Natural killer cell treated with Interleukin-12 subunit alpha and Interleukin-12 subunit beta and Interleukin-15 and Interleukin-18, amount 100 ng/mL, for 72 hours (primary cell): ENCODE data around the gene CENPT. TPM values are rescaled to one million over a fixed set of nuclear protein-coding genes. Genes with fewer than 3 reads are reported as not detected.

ENCODE experiments used
- ATAC-seq, 2 donors: fragments of 150-1000 bp; cut with Tn5 transposase in 1 of 2; sonication (Bioruptor Pico), chemical (Tn5 transposase) in 1 of 2; 2 replicates each; pipeline ENCODE4 v1.10.0; 2021
- DNase-seq: peaks from one replicate; pipeline ENCODE4 v3.0.0; 2022; ENCODE audit warnings: low spot score
- H3K27ac Mint-ChIP-seq, 2 donors: 1 replicate in 1 of 2; 2 replicates in 1 of 2; pipeline ENCODE4 v1.8.0; 2022; ENCODE audit warnings: mixed read lengths in 2 of 2, mild to moderate bottlenecking in 1 of 2, moderate library complexity in 1 of 2
- H3K27me3 Mint-ChIP-seq, 2 donors: 1 replicate in 1 of 2; 2 replicates in 1 of 2; pipeline ENCODE4 v1.8.0; 2022; ENCODE audit warnings: mixed read lengths in 2 of 2
- H3K36me3 Mint-ChIP-seq: one replicate; pipeline ENCODE4 v1.8.0; 2022; ENCODE audit warnings: mixed read lengths
- H3K4me1 Mint-ChIP-seq, 2 donors: 1 replicate in 1 of 2; 2 replicates in 1 of 2; pipeline ENCODE4 v1.8.0; 2022; ENCODE audit warnings: low read depth in 2 of 2, mixed read lengths in 2 of 2, mild to moderate bottlenecking in 1 of 2
- H3K4me3 Mint-ChIP-seq: one replicate; pipeline ENCODE4 v1.8.0; 2022; ENCODE audit warnings: mixed read lengths
- H3K9me3 Mint-ChIP-seq: 2 replicates; pipeline ENCODE4 v1.8.0; 2022; ENCODE audit warnings: mixed read lengths
- total RNA-seq, 2 donors: library from RNA; stranded (reverse); gene quantifications; one replicate each; pipeline ENCODE4 v1.2.3, GENCODE V29; 2022

Gene CENPT
- total RNA-seq, 2 donors from 2014 or later, result 51.6 to 83.7 TPM

- no peaks in the 10 kb centered on the region for H3K9me3 Mint-ChIP-seq
- no peaks in the 10 kb centered on the region for H3K27me3 Mint-ChIP-seq
- peaks cover 46 to 48% of the 10 kb centered on the region in 2 donors for H3K4me1 Mint-ChIP-seq
- H3K4me3 Mint-ChIP-seq, result peak overlapping the region; percentile 83
- H3K36me3 Mint-ChIP-seq, result no peaks in the 10 kb centered on the region
- ATAC-seq, result no peak
- H3K27ac Mint-ChIP-seq, result peak overlapping the region; percentile 49 to 86
- peak; percentile 25 for DNase-seq
These were observed 42.5 kb downstream of the CENPT start for GRCh38 chr16:67804853-67805542.

- no peaks in the 10 kb centered on the region for H3K9me3 Mint-ChIP-seq
- peak overlapping the region; percentile 49 to 86 for H3K27ac Mint-ChIP-seq
- peaks cover 48 to 50% of the 10 kb centered on the region in 2 donors for H3K4me1 Mint-ChIP-seq
- ATAC-seq (peak in 1 of 2 donors; percentile 8), DNase-seq (peak; percentile 69)
- H3K27me3 Mint-ChIP-seq, result no peaks in the 10 kb centered on the region
- peak overlapping the region; percentile 63 for H3K4me3 Mint-ChIP-seq
- no peaks in the 10 kb centered on the region for H3K36me3 Mint-ChIP-seq
These were observed 43.6 kb downstream of the CENPT start for GRCh38 chr16:67803894-67804293.

GRCh38 chr16:67801883-67802282 lies 45.6 kb downstream of the CENPT start:
- Mint-ChIP-seq H3K4me1 (peaks cover 52 to 61% of the 10 kb centered on the region in 2 donors), H3K27ac (no peak overlapping the region), H3K4me3 (peak overlapping the region; percentile 16), H3K9me3 (no peaks in the 10 kb centered on the region), H3K27me3 (no peaks in the 10 kb centered on the region), H3K36me3 (no peaks in the 10 kb centered on the region)
- peak; percentile 45 for DNase-seq
- ATAC-seq, result no peak

- Mint-ChIP-seq H3K9me3 (no peaks in the 10 kb centered on the region), H3K36me3 (no peaks in the 10 kb centered on the region), H3K27me3 (no peaks in the 10 kb centered on the region), H3K4me3 (no peak overlapping the region), H3K4me1 (peaks cover 58 to 67% of the 10 kb centered on the region in 2 donors), H3K27ac (peak overlapping the region in 1 of 2 donors; percentile 81)
- ATAC-seq, result no peak
- DNase-seq, result peak; percentile 25
These were observed 46.3 kb downstream of the CENPT start for GRCh38 chr16:67801241-67801640.

GRCh38 chr16:67800338-67800926 lies 47.1 kb downstream of the CENPT start:
- no peak for ATAC-seq
- H3K9me3 Mint-ChIP-seq, result no peaks in the 10 kb centered on the region
- H3K36me3 Mint-ChIP-seq, result no peaks in the 10 kb centered on the region
- H3K27ac Mint-ChIP-seq, result peak overlapping the region in 1 of 2 donors; percentile 81
- peaks cover 55 to 66% of the 10 kb centered on the region in 2 donors for H3K4me1 Mint-ChIP-seq
- peak; percentile 28 for DNase-seq
- H3K4me3 Mint-ChIP-seq, result no peak overlapping the region
- no peaks in the 10 kb centered on the region for H3K27me3 Mint-ChIP-seq

GRCh38 chr16:67796099-67796718 lies 51.3 kb downstream of the CENPT start:
- no peaks in the 10 kb centered on the region for H3K9me3 Mint-ChIP-seq

GRCh38 chr16:67790071-67790470 lies 57.4 kb downstream of the CENPT start:
- Mint-ChIP-seq H3K9me3 (no peaks in the 10 kb centered on the region), H3K4me1 (peaks cover 0 to 6% of the 10 kb centered on the region in 2 donors), H3K27me3 (no peaks in the 10 kb centered on the region), H3K4me3 (no peak overlapping the region), H3K27ac (peak overlapping the region in 1 of 2 donors; percentile 3), H3K36me3 (no peaks in the 10 kb centered on the region)
- no peak for ATAC-seq
- DNase-seq, result no peak

More at GRCh38 chr16:67796099-67796718, 51.3 kb downstream of the CENPT start:
- no peaks in the 10 kb centered on the region for H3K36me3 Mint-ChIP-seq
- H3K27ac Mint-ChIP-seq, result peak overlapping the region; percentile 19 to 45
- DNase-seq, result no peak
- no peak overlapping the region for H3K4me3 Mint-ChIP-seq
- H3K4me1 Mint-ChIP-seq, result peaks cover 19 to 33% of the 10 kb centered on the region in 2 donors
- no peaks in the 10 kb centered on the region for H3K27me3 Mint-ChIP-seq
- ATAC-seq, result no peak

GRCh38 chr16:67786491-67786890 lies 61.0 kb downstream of the CENPT start:
- Mint-ChIP-seq H3K27me3 (no peaks in the 10 kb centered on the region), H3K4me1 (peaks cover 4 to 13% of the 10 kb centered on the region in 2 donors), H3K36me3 (no peaks in the 10 kb centered on the region), H3K4me3 (no peak overlapping the region), H3K9me3 (no peaks in the 10 kb centered on the region), H3K27ac (no peak overlapping the region)
- ATAC-seq, result no peak
- no peak for DNase-seq

GRCh38 chr16:67783353-67783725 lies 64.2 kb downstream of the CENPT start:
- Mint-ChIP-seq H3K27me3 (no peaks in the 10 kb centered on the region), H3K9me3 (no peaks in the 10 kb centered on the region), H3K4me1 (peaks cover 21 to 24% of the 10 kb centered on the region in 2 donors), H3K27ac (peak overlapping the region in 1 of 2 donors; percentile 29), H3K4me3 (no peak overlapping the region), H3K36me3 (no peaks in the 10 kb centered on the region)
- ATAC-seq, result no peak
- DNase-seq, result no peak

GRCh38 chr16:67782567-67783352 lies 64.7 kb downstream of the CENPT start:
- no peak for DNase-seq
- Mint-ChIP-seq H3K4me3 (no peak overlapping the region), H3K4me1 (peaks cover 21 to 24% of the 10 kb centered on the region in 2 donors), H3K9me3 (no peaks in the 10 kb centered on the region), H3K27ac (no peak overlapping the region), H3K27me3 (no peaks in the 10 kb centered on the region), H3K36me3 (no peaks in the 10 kb centered on the region)
- ATAC-seq, result no peak

- H3K27me3 Mint-ChIP-seq, result no peaks in the 10 kb centered on the region
- H3K9me3 Mint-ChIP-seq, result no peaks in the 10 kb centered on the region
- ATAC-seq (no peak), DNase-seq (no peak)
- H3K4me3 Mint-ChIP-seq, result no peak overlapping the region
- H3K4me1 Mint-ChIP-seq, result peaks cover 21 to 24% of the 10 kb centered on the region in 2 donors
- no peaks in the 10 kb centered on the region for H3K36me3 Mint-ChIP-seq
- H3K27ac Mint-ChIP-seq, result peak overlapping the region; percentile 72 to 85
These were observed 66.0 kb downstream of the CENPT start for GRCh38 chr16:67781565-67781921.

- H3K4me3 Mint-ChIP-seq, result no peak overlapping the region
- DNase-seq (no peak), ATAC-seq (peak in 1 of 2 donors; percentile 20)
- no peaks in the 10 kb centered on the region for H3K27me3 Mint-ChIP-seq
- no peaks in the 10 kb centered on the region for H3K9me3 Mint-ChIP-seq
- no peaks in the 10 kb centered on the region for H3K36me3 Mint-ChIP-seq
- peaks cover 21 to 24% of the 10 kb centered on the region in 2 donors for H3K4me1 Mint-ChIP-seq
- H3K27ac Mint-ChIP-seq, result peak overlapping the region; percentile 72 to 85
These were observed 66.5 kb downstream of the CENPT start for GRCh38 chr16:67780847-67781564.
